OCI-LY7 (cell line): ENCODE measurements around the gene PILRA. TPM values are rescaled to one million over a fixed set of nuclear protein-coding genes. Genes with fewer than 3 reads are reported as not detected.

Source experiments
- BruUV-seq: library from RNA; stranded (reverse); fragments of 400-500 nt; replicated peaks from 2 replicates; lab custom pipeline; 2021; lab: Mats Ljungman, UMichigan
- CTCF ChIA-PET: fragments of 300-600 bp; sonication (Branson Sonifier 250); formaldehyde crosslinking; loops from one replicate; lab custom pipeline; 2022; ENCODE audit warnings: antibody characterized with exemption; ENCODE audit not compliant: unreplicated experiment; lab: Charles Lee
- POLR2A ChIA-PET: fragments of 300-600 bp; sonication (Branson Sonifier 250); formaldehyde crosslinking; loops from one replicate; lab custom pipeline; 2022; ENCODE audit warnings: antibody characterized with exemption; lab: Charles Lee
- DNase-seq: peaks from one replicate; pipeline ENCODE4 v3.0.0-alpha.2; 2015; ENCODE audit warnings: low spot score
- H2AFZ ChIP-seq: fragments of 200-600 bp; sonication (generic), shearing (Covaris generic); 2 replicates; pipeline ENCODE4 v1.6.1; 2014; ENCODE audit warnings: mild to moderate bottlenecking, antibody characterized with exemption, low read length, moderate library complexity
- H3K27ac ChIP-seq: fragments of 200-600 bp; sonication (generic); 2 replicates; pipeline ENCODE4 v1.5.1; 2014; ENCODE audit warnings: mixed run types, low read depth, mild to moderate bottlenecking, moderate library complexity, low read length, inconsistent platforms; ENCODE audit not compliant: poor library complexity, severe bottlenecking
- H3K36me3 ChIP-seq: fragments of 200-600 bp; sonication (generic); 2 replicates; pipeline ENCODE4 v1.6.1; 2014; ENCODE audit warnings: mild to moderate bottlenecking, antibody characterized with exemption, low read length, moderate library complexity, mixed read lengths; ENCODE audit not compliant: insufficient read depth
- H3K4me1 ChIP-seq: fragments of 200-600 bp; sonication (generic); 2 replicates; pipeline ENCODE4 v1.5.1; 2014; ENCODE audit warnings: mild to moderate bottlenecking, low read length; ENCODE audit not compliant: insufficient read depth, poor library complexity, severe bottlenecking
- H3K4me2 ChIP-seq: fragments of 200-600 bp; sonication (generic); 2 replicates; pipeline ENCODE4 v1.6.1; 2014; ENCODE audit warnings: mild to moderate bottlenecking, low read length
- H3K4me3 ChIP-seq: fragments of 200-600 bp; sonication (generic); 2 replicates; pipeline ENCODE4 v1.5.1; 2014; ENCODE audit warnings: mild to moderate bottlenecking, low read depth, low read length; ENCODE audit not compliant: poor library complexity, severe bottlenecking
- H3K79me2 ChIP-seq: fragments of 200-600 bp; sonication (generic); 2 replicates; pipeline ENCODE4 v1.6.1; 2016; ENCODE audit warnings: low read depth, mild to moderate bottlenecking, low read length, moderate library complexity, mixed read lengths; ENCODE audit not compliant: insufficient read depth
- H3K9me2 ChIP-seq: fragments of 200-600 bp; sonication (generic); 2 replicates; pipeline ENCODE4 v1.6.1; 2016; ENCODE audit warnings: mild to moderate bottlenecking, low read length, mixed read lengths; ENCODE audit not compliant: insufficient read depth
- H3K9me3 ChIP-seq: fragments of 200-600 bp; sonication (generic); 2 replicates; pipeline ENCODE4 v1.6.1; 2014; ENCODE audit warnings: mild to moderate bottlenecking, mixed run types, low read length, mixed read lengths
- H4K20me1 ChIP-seq: fragments of 200-600 bp; sonication (generic); 2 replicates; pipeline ENCODE4 v1.6.1; 2014; ENCODE audit warnings: mild to moderate bottlenecking, antibody characterized with exemption, low read length, moderate library complexity, mixed read lengths; ENCODE audit not compliant: insufficient read depth
- CTCF ChIP-seq: fragments of 200-600 bp; sonication (generic); conservative IDR thresholded peaks from 2 replicates; pipeline ENCODE4 v1.5.1; 2014; ENCODE audit warnings: mild to moderate bottlenecking, antibody characterized with exemption, low read length, moderate library complexity, mixed read lengths
- EZH2phosphoT487 ChIP-seq: fragments of 200-600 bp; sonication (generic); IDR thresholded peaks from 2 replicates; pipeline ENCODE4 v1.6.1; 2018; ENCODE audit warnings: low read depth, borderline replicate concordance, mild to moderate bottlenecking, mixed run types, antibody characterized with exemption, low read length, moderate library complexity, mixed read lengths
- intact Hi-C: fragments of 100-400 bp; cut with micrococcal nuclease; formaldehyde crosslinking; loops from one replicate; pipeline ENCODE4 v1.10.0; 2022; ENCODE audit not compliant: unreplicated experiment
- total RNA-seq, 2 experiments: library from RNA; depleted of rRNA in 1 of 2; stranded (reverse); fragments of >200 nt in 1 of 2; shearing (Covaris generic) in 1 of 2; gene quantifications; 2 replicates each; pipeline ENCODE4 v1.2.3, GENCODE V29; 2014 to 2022

PILRA gene
- total RNA-seq, 2 experiments from 2014 or later: 8.0 to 16.0 TPM

DNA sequence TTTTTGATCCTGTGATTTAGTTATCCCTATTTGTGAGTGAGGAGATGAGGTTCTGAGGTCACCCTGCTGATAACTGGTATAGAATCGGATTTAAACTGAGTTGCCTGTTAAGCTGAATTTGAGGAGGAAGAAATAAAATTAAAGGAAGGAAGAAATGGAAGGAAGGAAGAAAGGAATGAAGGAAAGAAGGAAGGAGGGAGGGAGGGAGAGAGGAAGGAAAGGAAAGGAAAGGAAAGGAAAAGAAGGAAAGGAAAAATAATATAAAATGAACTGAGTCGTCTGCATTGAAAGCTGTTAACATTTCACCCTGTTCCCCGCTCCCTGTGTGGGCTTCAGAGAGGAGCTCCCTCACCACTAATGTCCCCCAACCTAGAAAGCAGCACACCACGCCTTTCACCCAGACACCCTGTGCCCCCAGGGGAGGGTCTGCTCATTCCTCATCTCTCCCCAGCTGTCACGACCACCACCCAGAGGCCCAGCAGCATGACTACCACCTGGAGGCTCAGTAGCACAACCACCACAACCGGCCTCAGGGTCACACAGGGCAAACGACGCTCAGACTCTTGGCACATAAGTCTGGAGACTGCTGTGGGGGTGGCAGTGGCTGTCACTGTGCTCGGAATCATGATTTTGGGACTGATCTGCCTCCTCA is 16.3 kb downstream of the PILRA start:
- ChIA-PET CTCF (no interaction called here), POLR2A (interaction anchor here (0.6 to 1.1 kb wide), 2 partner anchors 39 to 165 kb away, joined by 3 to 4 read pairs; partner anchors contain the start of gene ZCWPW1)
- no peak overlapping the region for H3K4me2 ChIP-seq
- no TSS peak for BruUV-seq
- no peak overlapping the region for H2AFZ ChIP-seq
- no peaks in the 10 kb centered on the region for H3K79me2 ChIP-seq
- H3K27ac ChIP-seq: no peak overlapping the region
- H3K9me2 ChIP-seq: no peaks in the 10 kb centered on the region
- no peaks in the 10 kb centered on the region for H3K9me3 ChIP-seq
- no peaks in the 10 kb centered on the region for H3K36me3 ChIP-seq
- TF ChIP-seq CTCF (no peak), EZH2phosphoT487 (no peak)
- no peak overlapping the region for H3K4me3 ChIP-seq
- intact Hi-C loops: no loop called here
- H3K4me1 ChIP-seq: peaks cover 22% of the 10 kb centered on the region
- H4K20me1 ChIP-seq: no peaks in the 10 kb centered on the region
- no peak for DNase-seq

- Histone ChIP-seq H3K9me2 (no peaks in the 10 kb centered on the region), H3K36me3 (no peaks in the 10 kb centered on the region), H4K20me1 (no peaks in the 10 kb centered on the region), H3K27ac (no peak overlapping the region), H3K79me2 (no peaks in the 10 kb centered on the region), H2AFZ (no peak overlapping the region), H3K4me1 (peaks cover 16% of the 10 kb centered on the region), H3K4me2 (no peak overlapping the region), H3K4me3 (no peak overlapping the region), H3K9me3 (no peaks in the 10 kb centered on the region)
- intact Hi-C loops: no loop called here
- CTCF ChIA-PET: interaction anchor here (0.6 kb wide), 1 partner anchor 136 kb away, joined by 5 read pairs; no protein-coding TSS in a partner anchor
- no peak for DNase-seq
- POLR2A ChIA-PET: interaction anchor here (1.1 kb wide), 1 partner anchor 38 kb away, joined by 3 read pairs; the partner anchor contains the start of gene ZCWPW1
- TF ChIP-seq EZH2phosphoT487 (no peak), CTCF (no peak)
- no TSS peak for BruUV-seq
These were observed 17.2 kb downstream of the PILRA start for GRCh38 chr7:100390286-100391009.
